ENCODE measurements around the gene SATB1. TPM values are rescaled to one million over a fixed set of nuclear protein-coding genes. Genes with fewer than 3 reads are reported as not detected.

SATB1 gene
- total RNA-seq, 1 experiment from 2014 or later, result 16.6 TPM

GRCh38 chr3:18386274-18386890, 38.8 kb downstream of the SATB1 start:
- intact Hi-C loops (cut with micrococcal nuclease; ENCODE audit: unreplicated experiment), result no loop called here
- H3K4me3 Mint-ChIP-seq (ENCODE audit: low read depth, unreplicated experiment), result no peak overlapping the region

DNA sequence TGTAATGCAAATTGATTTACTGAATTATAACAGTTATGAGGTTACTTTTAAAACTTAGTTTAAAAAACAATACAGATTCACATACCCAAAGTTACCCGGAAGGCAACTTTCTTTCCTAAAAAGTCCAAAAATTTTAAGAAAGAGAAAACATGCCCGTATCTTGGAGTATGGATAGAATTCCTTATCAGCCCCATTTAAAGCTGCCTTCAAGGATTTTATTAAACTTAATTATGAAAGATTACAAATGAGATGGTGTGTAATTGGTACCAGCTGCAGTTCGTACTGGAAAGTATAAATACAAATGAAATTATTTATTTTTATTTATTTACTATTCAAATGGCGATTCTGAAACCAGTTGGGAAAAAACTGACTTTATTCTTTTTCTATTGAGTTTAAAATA, 39.4 kb downstream of the SATB1 start:
- TF ChIP-seq, protein P1, sequence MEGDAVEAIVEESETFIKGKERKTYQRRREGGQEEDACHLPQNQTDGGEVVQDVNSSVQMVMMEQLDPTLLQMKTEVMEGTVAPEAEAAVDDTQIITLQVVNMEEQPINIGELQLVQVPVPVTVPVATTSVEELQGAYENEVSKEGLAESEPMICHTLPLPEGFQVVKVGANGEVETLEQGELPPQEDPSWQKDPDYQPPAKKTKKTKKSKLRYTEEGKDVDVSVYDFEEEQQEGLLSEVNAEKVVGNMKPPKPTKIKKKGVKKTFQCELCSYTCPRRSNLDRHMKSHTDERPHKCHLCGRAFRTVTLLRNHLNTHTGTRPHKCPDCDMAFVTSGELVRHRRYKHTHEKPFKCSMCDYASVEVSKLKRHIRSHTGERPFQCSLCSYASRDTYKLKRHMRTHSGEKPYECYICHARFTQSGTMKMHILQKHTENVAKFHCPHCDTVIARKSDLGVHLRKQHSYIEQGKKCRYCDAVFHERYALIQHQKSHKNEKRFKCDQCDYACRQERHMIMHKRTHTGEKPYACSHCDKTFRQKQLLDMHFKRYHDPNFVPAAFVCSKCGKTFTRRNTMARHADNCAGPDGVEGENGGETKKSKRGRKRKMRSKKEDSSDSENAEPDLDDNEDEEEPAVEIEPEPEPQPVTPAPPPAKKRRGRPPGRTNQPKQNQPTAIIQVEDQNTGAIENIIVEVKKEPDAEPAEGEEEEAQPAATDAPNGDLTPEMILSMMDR (IDR thresholded peaks at IDR 0.05; ENCODE audit: unreplicated experiment), result no peak

More at GRCh38 chr3:18386274-18386890, 38.8 kb downstream of the SATB1 start:
- H3K4me1 Mint-ChIP-seq (ENCODE audit: low read depth, unreplicated experiment), result no peaks in the 10 kb centered on the region
- H3K9me3 Mint-ChIP-seq (ENCODE audit: low read depth, unreplicated experiment), result no peaks in the 10 kb centered on the region
- BruUV-seq (replicated peaks), result no TSS peak
- H3K36me3 Mint-ChIP-seq (ENCODE audit: insufficient read depth, unreplicated experiment), result no peaks in the 10 kb centered on the region
- CTCF ChIA-PET, result interaction anchor here (0.6 to 1.0 kb wide), 3 partner anchors 84 to 492 kb away, joined by 3 to 11 read pairs (median 3); no protein-coding TSS in a partner anchor
- H3K27ac Mint-ChIP-seq (ENCODE audit: unreplicated experiment), result no peak overlapping the region
- TF ChIP-seq, protein P1 (IDR thresholded peaks at IDR 0.05; ENCODE audit: unreplicated experiment), result no peak
- DNase-seq, result no peak
- H3K27me3 Mint-ChIP-seq (ENCODE audit: unreplicated experiment), result no peaks in the 10 kb centered on the region

DNA sequence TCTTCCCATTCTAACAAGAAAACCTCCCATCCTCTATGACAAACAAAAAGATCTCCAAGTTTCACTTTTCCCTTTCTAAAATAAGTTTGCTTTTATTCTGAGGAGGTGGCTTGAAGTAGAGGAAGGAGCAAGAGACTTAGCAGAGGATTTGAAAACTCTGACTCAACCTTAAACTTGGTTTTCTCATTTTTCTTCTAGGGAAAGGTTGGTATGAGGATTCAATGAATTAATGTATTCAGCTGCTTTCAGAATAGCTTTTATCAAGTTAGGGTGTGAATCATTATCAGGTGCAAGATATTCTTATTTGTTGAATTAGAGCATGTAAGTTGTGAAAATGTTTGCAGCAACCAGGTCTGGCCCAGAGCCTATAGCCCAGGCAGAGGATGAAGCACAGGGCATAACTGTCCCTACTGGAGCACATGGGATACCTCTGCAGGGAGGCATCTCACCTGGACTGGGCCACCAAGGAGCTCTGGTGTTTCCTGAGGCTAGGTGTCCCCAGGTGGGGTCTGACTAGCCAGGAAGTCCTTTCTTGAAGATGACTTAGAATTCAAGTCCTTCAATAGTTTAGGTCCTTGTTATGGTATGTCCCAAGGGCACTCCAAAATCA, 42.3 kb downstream of the SATB1 start:
- no peaks in the 10 kb centered on the region for H3K9me3 Mint-ChIP-seq (ENCODE audit: low read depth, unreplicated experiment)
- no peak overlapping the region for H3K27ac Mint-ChIP-seq (ENCODE audit: unreplicated experiment)
- no peaks in the 10 kb centered on the region for H3K27me3 Mint-ChIP-seq (ENCODE audit: unreplicated experiment)
- TF ChIP-seq, protein P1 (IDR thresholded peaks at IDR 0.05; ENCODE audit: unreplicated experiment), result no peak
- no TSS peak for BruUV-seq (replicated peaks)
- no peaks in the 10 kb centered on the region for H3K4me1 Mint-ChIP-seq (ENCODE audit: low read depth, unreplicated experiment)
- intact Hi-C loops (cut with micrococcal nuclease; ENCODE audit: unreplicated experiment), result no loop called here
- H3K4me3 Mint-ChIP-seq (ENCODE audit: low read depth, unreplicated experiment), result no peak overlapping the region
- CTCF ChIA-PET, result interaction anchor here (0.5 kb wide), 1 partner anchor 67 kb away, joined by 4 read pairs; no protein-coding TSS in a partner anchor
- no peak for DNase-seq
- H3K36me3 Mint-ChIP-seq (ENCODE audit: insufficient read depth, unreplicated experiment), result no peaks in the 10 kb centered on the region

More for the DNA sequence above, 39.4 kb downstream of the SATB1 start:
- no peaks in the 10 kb centered on the region for H3K27me3 Mint-ChIP-seq (ENCODE audit: unreplicated experiment)
- no peaks in the 10 kb centered on the region for H3K36me3 Mint-ChIP-seq (ENCODE audit: insufficient read depth, unreplicated experiment)
- no TSS peak for BruUV-seq (replicated peaks)
- CTCF ChIA-PET, result interaction anchor here (0.6 to 1.0 kb wide), 3 partner anchors 83 to 491 kb away, joined by 3 to 11 read pairs (median 3); no protein-coding TSS in a partner anchor
- no peak for DNase-seq
- H3K4me3 Mint-ChIP-seq (ENCODE audit: low read depth, unreplicated experiment), result no peak overlapping the region
- intact Hi-C loops (cut with micrococcal nuclease; ENCODE audit: unreplicated experiment), result no loop called here
- no peaks in the 10 kb centered on the region for H3K4me1 Mint-ChIP-seq (ENCODE audit: low read depth, unreplicated experiment)
- H3K9me3 Mint-ChIP-seq (ENCODE audit: low read depth, unreplicated experiment), result no peaks in the 10 kb centered on the region
- H3K27ac Mint-ChIP-seq (ENCODE audit: unreplicated experiment), result no peak overlapping the region

- H3K36me3 Mint-ChIP-seq (ENCODE audit: insufficient read depth, unreplicated experiment), result no peaks in the 10 kb centered on the region
- no peak overlapping the region for H3K4me3 Mint-ChIP-seq (ENCODE audit: low read depth, unreplicated experiment)
- no peak for DNase-seq
- no peaks in the 10 kb centered on the region for H3K27me3 Mint-ChIP-seq (ENCODE audit: unreplicated experiment)
- no peaks in the 10 kb centered on the region for H3K9me3 Mint-ChIP-seq (ENCODE audit: low read depth, unreplicated experiment)
- TF ChIP-seq, protein P1 (IDR thresholded peaks at IDR 0.05; ENCODE audit: unreplicated experiment), result no peak
- intact Hi-C loops (cut with micrococcal nuclease; ENCODE audit: unreplicated experiment), result no loop called here
- CTCF ChIA-PET, result no interaction called here
- no peaks in the 10 kb centered on the region for H3K4me1 Mint-ChIP-seq (ENCODE audit: low read depth, unreplicated experiment)
- no TSS peak for BruUV-seq (replicated peaks)
- H3K27ac Mint-ChIP-seq (ENCODE audit: unreplicated experiment), result no peak overlapping the region
Observed at GRCh38 chr3:18379647-18380046, 45.5 kb downstream of the SATB1 start.

Measured in Calu3 (cell line).